ENCODE measurements around the gene BICC1. TPM values are rescaled to one million over a fixed set of nuclear protein-coding genes. Genes with fewer than 3 reads are reported as not detected.

Gene BICC1
- total and polyA plus RNA-seq, 2 of the 8 experiments (the other 6 are each of a cell fraction or from before 2014, with no cell fraction given): 0.20 to 0.73 TPM

DNA sequence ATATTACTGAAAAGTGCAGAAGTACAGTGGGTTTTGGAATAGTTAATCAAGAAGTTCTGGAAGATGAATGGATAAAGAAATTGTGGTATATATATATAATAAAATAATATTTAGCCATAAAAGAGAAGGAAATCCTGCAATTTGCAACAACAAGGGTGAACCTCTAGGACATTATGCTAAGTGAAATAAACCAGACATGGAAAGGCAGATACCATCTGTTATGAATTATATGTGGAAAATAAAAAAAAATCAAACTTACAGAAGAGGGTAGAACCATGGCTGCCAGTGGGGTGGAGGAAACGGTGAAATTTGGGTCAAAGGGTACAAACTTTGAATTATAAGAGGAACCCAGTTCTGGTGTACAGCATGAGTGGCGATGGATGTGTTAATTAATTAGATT lies 162.6 kb downstream of the BICC1 start:
- no peak overlapping the region for H3K9ac ChIP-seq (replicated peaks in 1 of 4; ENCODE audit: extremely low read depth in 1 of 4, low read depth in 3 of 4, low read length in 3 of 4)
- no peak overlapping the region for H2AFZ ChIP-seq (ENCODE audit: low read length)
- TF ChIP-seq CHD2 (IDR thresholded peaks at IDR 0.05; ENCODE audit: low read length) (no peak), EGR1 (IDR thresholded peaks at IDR 0.05; ENCODE audit: borderline replicate concordance, low read depth, low read length) (no peak), EZH2 (IDR thresholded peaks at IDR 0.05; ENCODE audit: low read depth, low read length, severe bottlenecking) (no peak), GTF2F1 (IDR thresholded peaks at IDR 0.05; ENCODE audit: borderline replicate concordance, low read depth, low read length) (no peak), RNF2 (IDR thresholded peaks at IDR 0.05; ENCODE audit: borderline replicate concordance, low read depth, low read length, missing control alignments, poor library complexity, severe bottlenecking) (no peak), SP4 (IDR thresholded peaks at IDR 0.05; ENCODE audit: low read length) (no peak), GABPA (IDR thresholded peaks at IDR 0.05; ENCODE audit: borderline replicate concordance, insufficient read depth, low read length) (no peak), RXRA (IDR thresholded peaks at IDR 0.05; ENCODE audit: insufficient read depth, low read depth, low read length) (no peak), TEAD4 (IDR thresholded peaks at IDR 0.05; ENCODE audit: low read depth, low read length) (no peak)
- H3K23me2 ChIP-seq (ENCODE audit: low read depth, low read length): no peaks in the 10 kb centered on the region; the same call in 1 of the 2 replicates
- H2BK12ac ChIP-seq (ENCODE audit: low read depth, low read length): no peak overlapping the region
- H4K5ac ChIP-seq (ENCODE audit: insufficient read length, low read depth, low read length): no peak overlapping the region
- no peak overlapping the region for H3K4ac ChIP-seq (replicated peaks; ENCODE audit: insufficient read length, low read depth, low read length)
- H4K8ac ChIP-seq (ENCODE audit: extremely low read depth, insufficient read depth, low read length): no peak overlapping the region
- no peaks in the 10 kb centered on the region for H3K79me2 ChIP-seq (ENCODE audit: control insufficient read depth in 1 of 2, insufficient read depth in 2 of 2, low read length in 2 of 2)
- no peak overlapping the region for H2BK15ac ChIP-seq (ENCODE audit: low read length)
- FAIRE-seq (no peak), DNase-seq (ENCODE audit: low read depth in 1 of 2, low spot score in 2 of 2) (no peak)
- H3K4me3 ChIP-seq (ENCODE audit: extremely low read depth in 1 of 4, insufficient read depth in 2 of 4, low read depth in 3 of 4, low read length in 4 of 4): no peak overlapping the region
- H2BK20ac ChIP-seq (ENCODE audit: low read length): no peak overlapping the region
- no peak overlapping the region for H3K4me2 ChIP-seq (ENCODE audit: insufficient read depth in 1 of 2, low read depth in 2 of 2, low read length in 2 of 2)
- H3K36me3 ChIP-seq (ENCODE audit: control insufficient read depth in 2 of 4, insufficient read depth in 4 of 4, low read length in 3 of 4): no peaks in the 10 kb centered on the region
- no peak overlapping the region for H2BK120ac ChIP-seq (replicated peaks; ENCODE audit: low read depth, low read length)
- no peaks in the 10 kb centered on the region for H3K9me3 ChIP-seq (ENCODE audit: insufficient read depth in 2 of 2, low read depth in 1 of 2, low read length in 1 of 2)
- no peak overlapping the region for H3K27ac ChIP-seq (ENCODE audit: low read depth, low read length)
- no peak overlapping the region for H3K23ac ChIP-seq (ENCODE audit: insufficient read length)
- H4K20me1 ChIP-seq (replicated peaks in 1 of 2; ENCODE audit: control insufficient read depth in 1 of 2, insufficient read depth in 2 of 2, low read length in 2 of 2): no peaks in the 10 kb centered on the region
- 87% methylated on average over 2 of the region's 2 CpGs; no CpG with 5 or more reads in 1 of the 2 experiments for WGBS, 2 experiments (ENCODE audit: extremely low coverage in 1 of 2, insufficient coverage in 1 of 2, insufficient read length in 1 of 2, insufficient replicate concordance in 2 of 2, low coverage in 1 of 2, low lambda C conversion rate in 2 of 2, missing lambda C conversion rate in 1 of 2)
- ChIA-PET CTCF (ENCODE audit: partially characterized antibody) (interaction anchor here (0.6 kb wide), 1 partner anchor 707 kb away, joined by 3 read pairs; no protein-coding TSS in a partner anchor), POLR2A (ENCODE audit: partially characterized antibody) (no interaction called here)
- H3K56ac ChIP-seq (replicated peaks; ENCODE audit: insufficient read length, low read depth, low read length): no peak overlapping the region
- no peaks in the 10 kb centered on the region for H3K27me3 ChIP-seq (replicated peaks in 1 of 4; ENCODE audit: control insufficient read depth in 3 of 4, extremely low read depth in 1 of 4, insufficient read depth in 3 of 4, low read length in 3 of 4)
- no peak overlapping the region for H3K14ac ChIP-seq (ENCODE audit: insufficient read length)
- H3K18ac ChIP-seq (ENCODE audit: extremely low read depth, low read length): no peak overlapping the region
- no peak overlapping the region for H2BK5ac ChIP-seq (ENCODE audit: low read depth, low read length)
- H2AK5ac ChIP-seq (ENCODE audit: low read depth, low read length): no peak overlapping the region
- H3K79me1 ChIP-seq (ENCODE audit: low read depth, low read length): no peaks in the 10 kb centered on the region
- H4K91ac ChIP-seq (replicated peaks; ENCODE audit: insufficient read length, low read length): no peak overlapping the region
- H3K4me1 ChIP-seq (replicated peaks in 1 of 4; ENCODE audit: control insufficient read depth in 3 of 4, insufficient read depth in 4 of 4, low read length in 3 of 4): no peaks in the 10 kb centered on the region
